Stomach (tissue), 9 donors: ENCODE data around the gene NCEH1. TPM values are rescaled to one million over a fixed set of nuclear protein-coding genes. Genes with fewer than 3 reads are reported as not detected.
"Not testable (repeated sequence)": the region's sequence is repeated elsewhere in the genome, so short reads cannot be mapped to it uniquely, and the experiment has no call there.

Experiments
- DNase-seq, 2 donors: peaks; one replicate each; pipeline versions ENCODE4 v3.0.0 to v3.0.0-alpha.2; 2013 to 2019
- H3K27ac ChIP-seq, 5 donors: fragments of 200-600 bp in 4 of 5; sonication (generic) in 4 of 5; one replicate each; pipeline ENCODE4 v1.5.1; 2013 to 2019; ENCODE audit warnings: mild to moderate bottlenecking in 1 of 5, moderate library complexity in 1 of 5
- H3K27me3 ChIP-seq, 3 donors: fragments of 200-600 bp; sonication (generic); one replicate each; pipeline ENCODE4 v1.5.1; 2017 to 2019; ENCODE audit warnings: mixed run types in 1 of 3
- H3K36me3 ChIP-seq, 4 donors: fragments of 200-600 bp; sonication (generic); 1 replicate in 3 of 4; 2 replicates in 1 of 4; pipeline ENCODE4 v1.5.1; 2016 to 2019
- H3K4me1 ChIP-seq, 4 donors: fragments of 200-600 bp; sonication (generic); one replicate each; pipeline ENCODE4 v1.5.1; 2016 to 2019
- H3K4me3 ChIP-seq, 4 donors: fragments of 200-600 bp; sonication (generic) in 3 of 4; one replicate each; pipeline ENCODE4 v1.5.1; 2016 to 2019; ENCODE audit warnings: mild to moderate bottlenecking in 1 of 4
- H3K9me3 ChIP-seq, 4 donors: fragments of 200-600 bp; sonication (generic); one replicate each; pipeline ENCODE4 v1.5.1; 2016 to 2019
- CTCF ChIP-seq, 7 experiments: fragments of 450-650 bp in 4 of 7; fragments of 200-600 bp in 3 of 7; sonication (generic) in 3 of 7; IDR thresholded peaks; one replicate each; pipeline ENCODE4 v1.5.1; 2016 to 2019; ENCODE audit warnings: antibody characterized with exemption in 7 of 7, control low read depth in 2 of 7, mild to moderate bottlenecking in 1 of 7
- EP300 ChIP-seq: sonication (generic); formaldehyde crosslinking; IDR thresholded peaks from one replicate; pipeline ENCODE4 v1.6.1; 2017; ENCODE audit warnings: antibody characterized with exemption
- POLR2A ChIP-seq, 4 donors: fragments of 450-650 bp; IDR thresholded peaks; one replicate each; pipeline ENCODE4 v1.6.1; 2016; ENCODE audit warnings: antibody characterized with exemption in 4 of 4, control low read depth in 2 of 4, mild to moderate bottlenecking in 1 of 4, moderate library complexity in 1 of 4
- POLR2AphosphoS5 ChIP-seq, 3 donors: sonication (generic); formaldehyde crosslinking; IDR thresholded peaks; one replicate each; pipeline ENCODE4 v1.6.1; 2016; ENCODE audit warnings: antibody characterized with exemption in 3 of 3
- WGBS, 5 donors: extraction: QIAGEN DNeasy Blood & Tissue Kit in 3 of 5; methylation state at CpG; one replicate each; pipeline versions ENCODE4 v1.1.5 to v1.1.7; 2013 to 2018; 5-methylcytosine and 5-hydroxymethylcytosine counted together
- intact Hi-C: fragments of 100-400 bp; cut with DNase I; formaldehyde crosslinking; loops from one replicate; pipeline ENCODE4 v1.15.1; 2023; ENCODE audit warnings: low total_unique reads
- polyA plus RNA-seq, 3 donors: library from polyadenylated mRNA; stranded (reverse); fragments of 200-250 nt; gene quantifications; one replicate each; pipeline ENCODE4 v1.2.3, GENCODE V29; 2013
- total RNA-seq, 5 donors: library from RNA; depleted of rRNA; stranded (reverse); fragments of >200 nt; gene quantifications; one replicate each; pipeline versions ENCODE4 v1.1.0 to v1.2.3, GENCODE V29; 2014 to 2016
- donor health status: healthy with polysubstance abuse.
- donor health status: Bipolar disorder and iron deficiency.
- donor health status: healthy.

NCEH1 gene
- total and polyA plus RNA-seq, 8 donors: 1.2 to 19.9 (median 7.0) TPM

GRCh38 chr3:172669021-172669420 is 41.8 kb downstream of the NCEH1 start:
- no peak for TF ChIP-seq POLR2AphosphoS5 (IDR thresholded peaks at IDR 0.05)
- no peak for TF ChIP-seq CTCF (IDR thresholded peaks at IDR 0.05)
- TF ChIP-seq EP300: no peak
- no peak for TF ChIP-seq POLR2A (IDR thresholded peaks at IDR 0.05)
- Histone ChIP-seq H3K9me3 (no peaks in the 10 kb centered on the region), H3K4me3 (no peak overlapping the region), H3K27ac (no peak overlapping the region), H3K27me3 (no peaks in the 10 kb centered on the region), H3K36me3 (no peaks in the 10 kb centered on the region), H3K4me1 (peaks cover 0 to 31% (median 13%) of the 10 kb centered on the region in 4 donors)
- 68 to 81% (median 75%) methylated on average over 4 of the region's 4 CpGs for WGBS, 5 donors
- intact Hi-C loops: no loop called here
- DNase-seq: no peak

- DNase-seq: peak; percentile 82 to 91
- TF ChIP-seq POLR2AphosphoS5 (IDR thresholded peaks at IDR 0.05) (no peak), CTCF (IDR thresholded peaks at IDR 0.05) (peak in 6 of 7 experiments; percentile 22 to 95 (median 88))
- no peak overlapping the region for H3K4me3 ChIP-seq
- WGBS, 5 donors: 60 to 67% (median 64%) methylated on average over 16 of the region's 16 CpGs
- no peaks in the 10 kb centered on the region for H3K9me3 ChIP-seq
- intact Hi-C loops: no loop called here
- no peaks in the 10 kb centered on the region for H3K36me3 ChIP-seq
- no peak overlapping the region for H3K27ac ChIP-seq
- peaks cover 0 to 17% (median 7%) of the 10 kb centered on the region in 4 donors for H3K4me1 ChIP-seq
- no peaks in the 10 kb centered on the region for H3K27me3 ChIP-seq
These were observed 43.8 kb downstream of the NCEH1 start for GRCh38 chr3:172666873-172667694.

- intact Hi-C loops: no loop called here
- no peak overlapping the region for H3K27ac ChIP-seq
These were observed 44.5 kb downstream of the NCEH1 start for GRCh38 chr3:172666181-172666872.

GRCh38 chr3:172665510-172665909 is 45.4 kb downstream of the NCEH1 start:
- 81 to 85% (median 82%) methylated on average over 9 of the region's 9 CpGs for WGBS, 5 donors
- H3K27ac ChIP-seq, DNase-seq, H3K36me3 ChIP-seq, H3K9me3 ChIP-seq, H3K4me3 ChIP-seq, H3K27me3 ChIP-seq, intact Hi-C loops: not testable (repeated sequence)
- peaks cover 0 to 17% (median 7%) of the 10 kb centered on the region in 4 donors for H3K4me1 ChIP-seq

More at GRCh38 chr3:172666181-172666872, 44.5 kb downstream of the NCEH1 start:
- TF ChIP-seq CTCF (IDR thresholded peaks at IDR 0.05) (no peak), EP300 (no peak), POLR2AphosphoS5 (IDR thresholded peaks at IDR 0.05) (no peak), POLR2A (IDR thresholded peaks at IDR 0.05) (no peak)
- no peak overlapping the region for H3K4me3 ChIP-seq
- H3K4me1 ChIP-seq: peaks cover 0 to 17% (median 7%) of the 10 kb centered on the region in 4 donors
- WGBS, 5 donors: 76 to 87% (median 79%) methylated on average over 10 of the region's 10 CpGs
- DNase-seq: no peak
- no peaks in the 10 kb centered on the region for H3K27me3 ChIP-seq
- no peaks in the 10 kb centered on the region for H3K9me3 ChIP-seq
- no peaks in the 10 kb centered on the region for H3K36me3 ChIP-seq

- H3K4me1 ChIP-seq, H3K9me3 ChIP-seq, H3K36me3 ChIP-seq, H3K27ac ChIP-seq, DNase-seq, H3K27me3 ChIP-seq, H3K4me3 ChIP-seq, intact Hi-C loops: not testable (repeated sequence)
- WGBS, 5 donors: 83 to 100% (median 100%) methylated on average over 1 of the region's 1 CpG
These were observed 50.4 kb downstream of the NCEH1 start for GRCh38 chr3:172660421-172660820.
